ENCODE data around the gene LRRC74A.

DNA sequence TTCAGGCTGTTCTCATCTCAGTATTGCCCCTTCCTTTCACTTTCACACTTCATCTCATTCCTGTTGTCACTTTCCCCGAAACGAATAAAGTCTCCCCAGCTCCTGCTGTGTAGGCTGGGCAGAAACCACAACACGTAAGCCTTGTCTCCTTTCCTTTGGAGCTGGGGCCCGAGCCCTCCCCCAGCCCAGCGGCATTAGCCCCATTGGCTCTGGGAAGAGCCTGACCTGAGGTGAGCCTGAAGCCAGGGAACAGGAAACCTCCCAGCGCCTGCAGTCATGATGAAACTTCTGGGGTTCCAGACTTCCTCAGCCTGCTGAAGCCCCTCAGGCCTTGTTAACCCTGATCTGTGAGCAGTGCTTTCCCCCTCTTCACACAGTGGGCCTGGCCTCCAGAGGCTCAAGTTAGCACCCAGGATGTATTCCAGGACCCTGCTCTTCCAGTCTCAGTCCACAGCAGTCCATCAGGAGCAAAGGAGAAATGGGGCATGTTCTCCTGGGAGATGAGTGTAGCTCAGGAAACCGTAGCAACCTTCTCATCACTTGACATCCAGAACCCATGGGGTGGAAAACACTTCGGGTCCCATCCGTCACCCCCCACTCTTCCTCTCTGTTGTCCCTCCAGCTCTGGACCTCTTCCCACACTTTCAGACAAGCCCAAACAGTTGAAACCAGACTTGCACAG is 43.2 kb upstream of the LRRC74A start:
- TF ChIP-seq, protein P1, sequence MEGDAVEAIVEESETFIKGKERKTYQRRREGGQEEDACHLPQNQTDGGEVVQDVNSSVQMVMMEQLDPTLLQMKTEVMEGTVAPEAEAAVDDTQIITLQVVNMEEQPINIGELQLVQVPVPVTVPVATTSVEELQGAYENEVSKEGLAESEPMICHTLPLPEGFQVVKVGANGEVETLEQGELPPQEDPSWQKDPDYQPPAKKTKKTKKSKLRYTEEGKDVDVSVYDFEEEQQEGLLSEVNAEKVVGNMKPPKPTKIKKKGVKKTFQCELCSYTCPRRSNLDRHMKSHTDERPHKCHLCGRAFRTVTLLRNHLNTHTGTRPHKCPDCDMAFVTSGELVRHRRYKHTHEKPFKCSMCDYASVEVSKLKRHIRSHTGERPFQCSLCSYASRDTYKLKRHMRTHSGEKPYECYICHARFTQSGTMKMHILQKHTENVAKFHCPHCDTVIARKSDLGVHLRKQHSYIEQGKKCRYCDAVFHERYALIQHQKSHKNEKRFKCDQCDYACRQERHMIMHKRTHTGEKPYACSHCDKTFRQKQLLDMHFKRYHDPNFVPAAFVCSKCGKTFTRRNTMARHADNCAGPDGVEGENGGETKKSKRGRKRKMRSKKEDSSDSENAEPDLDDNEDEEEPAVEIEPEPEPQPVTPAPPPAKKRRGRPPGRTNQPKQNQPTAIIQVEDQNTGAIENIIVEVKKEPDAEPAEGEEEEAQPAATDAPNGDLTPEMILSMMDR (IDR thresholded peaks at IDR 0.05): no peak
- no peak for TF ChIP-seq RAD21 (IDR thresholded peaks at IDR 0.05; ENCODE audit: low read length)
- TF ChIP-seq USF1 (IDR thresholded peaks at IDR 0.05; ENCODE audit: borderline replicate concordance, low read depth): no peak
- TF ChIP-seq JUND (IDR thresholded peaks at IDR 0.05): no peak
- TF ChIP-seq NRF1 (IDR thresholded peaks at IDR 0.05; ENCODE audit: low read depth, low read length): no peak
- TF ChIP-seq, protein P2, sequence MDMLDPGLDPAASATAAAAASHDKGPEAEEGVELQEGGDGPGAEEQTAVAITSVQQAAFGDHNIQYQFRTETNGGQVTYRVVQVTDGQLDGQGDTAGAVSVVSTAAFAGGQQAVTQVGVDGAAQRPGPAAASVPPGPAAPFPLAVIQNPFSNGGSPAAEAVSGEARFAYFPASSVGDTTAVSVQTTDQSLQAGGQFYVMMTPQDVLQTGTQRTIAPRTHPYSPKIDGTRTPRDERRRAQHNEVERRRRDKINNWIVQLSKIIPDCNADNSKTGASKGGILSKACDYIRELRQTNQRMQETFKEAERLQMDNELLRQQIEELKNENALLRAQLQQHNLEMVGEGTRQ (IDR thresholded peaks at IDR 0.05; ENCODE audit: borderline replicate concordance, low read depth, low read length): no peak
- TF ChIP-seq GABPA (IDR thresholded peaks at IDR 0.05; ENCODE audit: low read depth): no peak
- no peak for TF ChIP-seq REST (IDR thresholded peaks at IDR 0.05; ENCODE audit: low read depth, low read length)
- no peak for TF ChIP-seq EP300 (IDR thresholded peaks at IDR 0.05; ENCODE audit: borderline replicate concordance in 1 of 2, low read depth in 1 of 2, low read length in 1 of 2)

Data from SK-N-SH (cell line).